GM18520 (cell line): ENCODE data around the gene CASP8.
A peak's percentile ranks its signal among the peaks of the same experiment; 100 is the strongest.
"Not testable (repeated sequence)": the region's sequence is repeated elsewhere in the genome, so short reads cannot be mapped to it uniquely, and the experiment has no call there.

ENCODE experiments used
- ATAC-seq: cut with Tn5 transposase; IDR thresholded peaks from one replicate; pipeline ENCODE4 v1.9.1; 2021; ENCODE audit not compliant: unreplicated experiment

CASP8 gene

GRCh38 chr2:201260302-201260800, at the start of gene CASP8:
CASP8 (plus strand) TSS chr2:201260536; CDS start chr2:201266487, 5,951 bp downstream.
- ATAC-seq: no peak

- no peak for ATAC-seq
Observed at GRCh38 chr2:201215963-201216362, 44.4 kb upstream of the CASP8 start.

- no peak for ATAC-seq
Observed at GRCh38 chr2:201216918-201217317, 43.4 kb upstream of the CASP8 start.

GRCh38 chr2:201218780-201219179, 41.6 kb upstream of the CASP8 start:
- no peak for ATAC-seq

- ATAC-seq: no peak
Observed at GRCh38 chr2:201219328-201220096, 40.8 kb upstream of the CASP8 start.

- no peak for ATAC-seq
Observed at GRCh38 chr2:201220102-201220570, 40.2 kb upstream of the CASP8 start.

- peak; percentile 88 for ATAC-seq
Observed at GRCh38 chr2:201223089-201224073, 37.0 kb upstream of the CASP8 start.

GRCh38 chr2:201228271-201228911, 31.9 kb upstream of the CASP8 start:
- ATAC-seq: no peak

- ATAC-seq: no peak
Observed at GRCh38 chr2:201228912-201229290, 31.4 kb upstream of the CASP8 start.

GRCh38 chr2:201231781-201232466, 28.4 kb upstream of the CASP8 start:
- peak; percentile 40 for ATAC-seq

- ATAC-seq: no peak
Observed at GRCh38 chr2:201232467-201232815, 27.9 kb upstream of the CASP8 start.

- peak; percentile 92 for ATAC-seq
Observed at GRCh38 chr2:201233192-201233811, 27.0 kb upstream of the CASP8 start.

- no peak for ATAC-seq
Observed at GRCh38 chr2:201233812-201234662, 26.3 kb upstream of the CASP8 start.

GRCh38 chr2:201234663-201235135, 25.6 kb upstream of the CASP8 start:
- no peak for ATAC-seq

- ATAC-seq: no peak
Observed at GRCh38 chr2:201235860-201236811, 24.2 kb upstream of the CASP8 start.

GRCh38 chr2:201237486-201238123, 22.7 kb upstream of the CASP8 start:
- no peak for ATAC-seq

GRCh38 chr2:201239167-201239935, 21.0 kb upstream of the CASP8 start:
- not testable (repeated sequence) for ATAC-seq
